NCI-H526 (cell line): ENCODE data around the gene RNASET2.
A peak's percentile ranks its signal among the peaks of the same experiment; 100 is the strongest.
"Not testable (repeated sequence)": the region's sequence is repeated elsewhere in the genome, so short reads cannot be mapped to it uniquely, and the experiment has no call there.

Experiments
- DNase-seq, 2 experiments: peaks; one replicate each; lab custom pipeline; 2025; lab: John Stamatoyannopoulos, UW

Gene RNASET2

DNA sequence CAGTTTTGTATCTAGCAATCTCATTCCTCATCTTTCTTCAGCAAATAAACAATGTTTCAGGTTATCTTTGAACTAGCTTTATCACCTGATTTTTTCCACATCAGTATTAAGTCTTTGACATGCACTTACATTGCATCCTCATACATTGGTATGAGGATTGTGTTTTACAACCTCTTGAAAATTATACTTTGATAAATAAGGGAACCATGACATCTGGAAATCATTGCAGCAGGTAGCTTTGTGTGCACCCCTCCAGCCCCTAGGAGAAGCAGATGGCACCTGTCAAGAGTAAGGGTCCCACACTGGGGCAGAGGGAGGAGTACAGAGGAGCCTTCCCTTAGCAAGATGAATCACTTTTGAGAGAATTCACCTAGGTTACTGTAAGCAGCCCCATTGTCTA lies 13.7 kb upstream of the RNASET2 start:
- DNase-seq = no peak

DNA sequence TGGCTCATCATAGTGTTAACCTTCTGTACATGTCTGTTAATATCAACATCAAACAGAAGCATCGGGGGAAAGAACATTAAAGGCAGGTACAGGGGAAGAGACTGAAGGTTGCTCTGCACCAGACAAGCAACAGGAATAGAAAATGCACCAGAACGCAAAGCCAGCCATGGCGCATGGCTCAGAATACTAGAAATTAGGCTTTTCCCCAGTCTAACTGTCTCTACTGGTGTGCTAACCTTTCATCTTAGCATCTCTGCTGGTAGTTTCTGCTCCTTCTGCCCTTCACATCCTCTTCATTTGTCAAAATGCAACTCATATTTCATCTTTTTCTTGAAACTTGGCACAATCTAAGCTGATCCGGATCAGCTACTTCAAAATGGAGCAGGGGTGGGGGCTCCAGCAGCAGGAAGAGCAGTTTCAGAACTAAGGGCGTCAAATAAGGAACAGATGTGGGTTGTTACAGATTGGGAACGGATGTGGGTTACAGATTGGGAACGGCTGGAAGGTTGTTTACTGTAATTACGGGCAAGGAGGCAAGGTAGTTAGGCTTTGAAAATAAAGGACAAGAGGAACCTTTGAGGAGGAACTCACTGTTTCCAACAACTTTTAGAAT lies 13.1 kb upstream of the RNASET2 start:
- no peak for DNase-seq

DNA sequence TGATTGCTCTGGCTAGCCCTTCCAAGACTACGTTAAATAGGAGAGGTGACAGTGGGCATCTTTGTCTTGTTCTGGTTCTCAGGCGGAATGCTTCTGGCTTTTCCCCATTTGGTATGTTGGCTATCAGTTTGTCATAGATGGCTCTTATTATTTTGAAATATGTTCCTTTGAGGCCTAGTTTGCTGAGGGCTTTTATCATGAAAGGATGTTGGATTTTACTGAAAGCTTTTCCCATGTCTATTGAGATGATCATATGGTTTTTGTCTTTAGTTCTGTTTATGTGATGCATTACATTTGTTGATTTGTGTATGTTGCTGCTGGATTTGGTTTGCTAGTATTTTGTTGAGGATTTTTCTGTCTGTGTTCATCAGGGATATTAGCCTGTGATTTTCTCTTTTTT lies 9.9 kb upstream of the RNASET2 start:
- no peak for DNase-seq

DNA sequence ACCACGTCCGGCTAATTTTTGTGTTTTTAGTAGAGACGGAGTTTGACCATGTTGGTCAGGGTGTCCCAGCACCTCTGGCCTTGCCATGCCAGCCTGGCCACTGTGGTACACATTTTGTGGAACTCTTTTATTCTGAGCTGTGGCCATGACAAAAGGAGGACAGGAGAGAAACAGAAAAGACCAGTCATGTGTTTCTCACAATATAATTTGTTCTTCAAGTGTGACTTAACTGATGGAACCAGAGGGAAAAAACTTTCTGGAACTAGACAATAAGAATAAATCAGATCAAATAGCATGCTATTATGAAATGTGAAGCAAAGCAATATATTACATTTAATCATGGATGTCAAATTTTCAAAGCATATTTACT lies 4.2 kb upstream of the RNASET2 start:
- DNase-seq = no peak

DNA sequence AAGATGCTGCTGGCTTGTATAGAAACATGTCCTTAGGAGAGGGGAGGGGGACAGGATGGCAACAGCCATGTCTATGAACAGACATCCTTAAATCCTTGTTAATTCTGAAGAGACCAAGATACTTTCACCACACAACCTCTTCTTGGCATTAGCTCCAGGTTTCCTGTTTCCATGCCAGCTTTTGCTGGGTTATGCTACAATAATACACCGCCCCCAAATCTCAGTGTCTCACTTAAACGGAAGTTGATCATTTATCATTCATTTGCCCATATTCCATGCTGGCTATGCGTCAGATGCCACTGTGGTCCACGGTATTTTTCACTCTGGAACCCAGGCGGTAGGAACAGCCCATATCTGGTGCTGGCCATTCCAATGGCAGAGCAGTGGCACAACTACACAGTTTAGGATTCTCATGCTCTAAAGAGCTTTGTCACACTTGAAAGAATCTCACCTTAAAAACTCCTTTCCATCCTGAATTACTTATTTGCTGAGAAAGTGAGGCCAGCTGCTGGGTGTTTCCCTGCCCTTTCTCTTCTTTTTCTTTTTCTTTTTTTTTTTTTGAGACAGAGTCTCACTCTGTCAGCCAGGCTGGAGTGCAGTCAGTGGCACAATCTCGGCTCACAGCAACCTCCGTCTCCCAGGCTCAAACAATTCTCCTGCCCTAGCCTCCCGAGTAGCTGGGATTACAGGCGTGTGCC lies 3.7 kb upstream of the RNASET2 start:
- DNase-seq = no peak

DNA sequence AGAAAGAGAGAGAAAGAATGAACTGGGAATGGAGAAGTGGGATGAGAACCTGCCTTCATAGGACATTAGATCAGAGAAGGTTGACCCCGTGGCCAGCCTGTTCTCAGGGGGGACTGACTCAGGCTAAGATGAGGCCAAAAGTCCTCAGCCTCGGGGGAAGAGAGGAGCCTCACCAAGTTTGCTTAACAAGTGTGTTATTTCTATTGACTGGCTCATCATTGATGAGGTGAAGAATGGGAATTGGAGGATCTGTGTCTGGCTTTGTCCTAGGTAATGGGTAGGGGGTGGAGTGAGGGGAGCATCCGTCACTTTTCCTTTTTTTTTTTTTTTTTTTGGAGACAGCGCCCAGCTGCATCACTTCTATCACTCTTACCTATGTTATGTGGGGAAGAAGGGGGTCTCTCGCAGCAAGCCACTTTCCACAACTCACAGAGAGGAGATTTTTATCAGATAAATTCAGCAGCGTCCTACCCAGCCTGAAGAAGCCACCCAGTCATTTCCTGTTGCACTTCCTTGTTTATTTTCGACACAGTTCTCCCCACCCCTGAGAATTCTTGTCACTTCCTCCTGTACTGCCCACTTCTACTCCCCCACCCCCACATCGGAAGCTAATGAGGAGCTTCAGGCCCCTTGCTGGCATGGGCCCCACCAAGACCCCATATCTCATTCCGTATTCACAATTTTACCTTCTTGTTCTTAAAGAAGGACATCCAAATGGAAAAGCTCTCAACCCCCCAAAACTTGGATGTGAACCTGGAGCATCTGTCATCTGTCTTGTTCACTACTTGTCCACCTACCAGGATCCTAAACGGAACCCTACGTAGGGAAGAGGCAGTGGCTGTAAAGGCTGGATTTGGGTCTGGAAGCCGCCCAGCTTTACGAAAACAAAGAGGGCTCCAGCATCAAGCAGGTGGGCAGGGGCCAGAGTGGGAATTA lies 2.8 kb upstream of the RNASET2 start:
- no peak for DNase-seq

DNA sequence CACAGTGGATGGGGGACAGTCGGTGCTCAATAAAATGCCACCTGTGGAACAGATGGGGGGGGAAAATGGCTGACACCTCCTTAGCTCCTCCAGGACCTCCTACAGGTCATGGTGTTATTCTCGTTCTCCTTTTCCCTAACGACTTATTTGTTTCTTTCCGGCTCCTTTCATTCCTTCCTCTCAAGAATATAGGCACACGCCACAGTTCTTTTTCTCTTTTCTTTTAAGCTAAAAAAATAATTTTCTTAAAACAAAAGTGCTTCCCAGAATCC lies 1.4 kb upstream of the RNASET2 start:
- no peak for DNase-seq

DNA sequence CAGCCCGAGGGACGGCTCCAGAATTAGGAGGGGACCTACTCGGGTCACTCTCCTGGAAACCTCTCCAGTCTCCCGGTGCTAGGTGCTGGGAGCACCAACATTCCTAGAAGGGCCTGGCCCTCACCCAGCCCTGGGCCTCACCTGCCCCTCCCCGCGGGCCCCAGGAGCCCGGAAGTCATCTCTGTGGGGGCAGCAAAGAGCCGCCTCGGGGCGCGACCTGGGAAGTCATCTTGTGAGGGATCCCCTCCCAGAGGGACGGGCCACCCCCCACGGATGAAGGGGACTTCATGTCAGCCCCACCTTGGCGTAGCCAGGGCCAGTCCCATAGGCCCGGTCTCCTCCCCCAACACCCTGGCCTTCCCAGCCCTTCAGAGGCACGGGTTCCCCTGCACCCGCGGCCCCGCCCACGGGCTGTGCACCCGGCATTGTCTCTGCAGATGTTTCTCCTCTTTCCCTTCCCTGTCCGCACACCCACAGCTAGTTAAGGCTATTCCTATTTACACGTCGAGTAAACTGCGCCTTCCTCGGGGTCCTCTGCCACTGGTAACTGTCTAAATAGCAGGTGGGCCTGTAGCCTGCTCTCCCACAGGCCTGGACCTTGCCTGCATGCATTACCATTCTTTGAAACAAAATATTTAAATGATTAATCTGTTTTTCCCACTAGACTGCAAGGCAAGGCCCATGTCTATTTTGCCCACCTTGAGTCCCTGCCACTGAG lies 896 bp upstream of the RNASET2 start:
- DNase-seq = peak; percentile 6 to 51

DNA sequence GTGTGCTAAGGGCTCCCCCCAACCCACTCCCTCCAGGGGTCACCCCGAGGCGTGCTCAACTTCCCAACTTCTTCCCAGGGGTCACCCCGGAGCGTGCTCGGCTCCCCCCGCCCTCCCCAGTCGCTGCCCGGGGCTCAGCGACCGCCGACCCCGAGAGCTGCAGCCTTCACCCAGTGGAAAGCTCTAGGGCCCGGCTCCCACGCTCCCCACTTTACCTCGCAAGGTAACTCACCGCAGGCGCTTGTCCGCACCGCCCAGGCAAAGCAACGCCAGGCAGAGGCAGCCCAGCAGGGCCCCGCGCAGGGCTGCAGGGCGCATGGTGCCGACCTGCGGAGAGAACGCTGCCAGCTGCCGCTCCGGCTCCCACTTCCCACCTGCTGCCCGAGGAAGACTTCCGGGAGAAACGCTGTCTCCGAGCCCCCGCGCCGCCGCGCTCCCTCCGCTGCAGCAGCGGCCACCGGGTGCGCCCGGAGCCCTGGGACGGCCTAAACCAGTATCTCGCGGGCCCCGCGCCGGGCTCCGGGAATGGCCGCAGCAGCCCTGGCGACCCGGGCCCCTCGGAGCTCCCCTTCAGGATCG lies 396 bp downstream of the RNASET2 start:
- peak; percentile 58 to 84 for DNase-seq

DNA sequence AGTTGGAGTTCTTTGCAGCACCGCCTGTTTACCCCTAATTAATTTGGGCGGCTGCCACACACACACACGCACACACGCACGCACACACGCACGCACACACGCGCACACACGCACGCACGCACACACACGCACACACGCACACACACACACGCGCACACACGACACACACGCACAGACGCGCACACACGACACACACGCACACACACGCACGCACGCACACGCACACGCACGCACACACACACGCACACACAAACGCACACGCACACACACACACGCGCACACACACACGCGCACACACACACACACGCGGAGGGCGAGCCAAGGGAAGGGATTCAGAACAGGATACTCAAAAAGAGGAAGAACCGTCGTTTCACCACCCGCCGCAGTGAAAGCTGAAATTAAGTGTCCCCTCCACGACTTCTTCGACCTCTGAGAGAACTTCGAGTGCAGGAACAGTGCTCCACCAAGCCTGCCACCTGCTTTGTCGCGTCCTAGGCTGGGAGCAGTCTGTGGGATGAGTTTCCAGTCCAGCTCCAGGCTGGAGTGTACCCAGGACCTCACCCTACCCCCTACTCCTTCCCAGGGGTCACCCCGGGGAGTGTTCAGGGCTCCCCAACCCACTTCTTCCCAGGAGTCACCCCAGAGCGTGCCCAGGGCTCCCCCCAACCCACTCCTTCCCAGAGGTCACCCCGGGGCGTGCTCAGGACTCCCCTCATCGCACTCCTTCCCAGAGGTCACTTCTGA lies 1.1 kb downstream of the RNASET2 start:
- peak; percentile 11 to 63 for DNase-seq

DNA sequence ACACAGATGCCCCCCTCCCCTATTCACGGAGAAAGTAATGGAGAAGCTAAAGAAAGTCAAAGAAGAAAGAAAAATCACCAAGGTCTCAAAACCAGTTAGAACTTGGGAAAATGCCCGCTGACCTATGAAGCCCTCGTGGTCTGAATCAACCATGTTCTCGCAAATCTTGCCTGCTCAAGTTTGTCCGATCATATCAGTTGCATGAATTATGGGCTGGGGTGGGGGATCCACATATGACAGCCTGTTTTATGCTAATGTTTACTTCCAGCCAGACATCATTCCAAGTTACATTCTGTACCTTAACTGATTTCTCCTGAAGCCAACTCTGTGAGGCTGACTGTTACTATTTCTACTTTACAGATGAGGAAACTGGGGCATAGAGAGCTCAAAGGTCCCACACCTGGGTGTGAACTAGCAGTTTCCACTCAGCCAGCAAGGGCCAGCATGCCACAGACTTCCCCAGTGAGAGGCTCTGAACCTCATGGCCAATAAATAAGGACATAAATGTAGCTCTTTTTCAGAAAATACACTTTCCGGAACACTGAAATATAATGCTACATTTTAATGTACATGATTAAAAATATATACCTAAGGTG lies 2.1 kb downstream of the RNASET2 start:
- no peak for DNase-seq

DNA sequence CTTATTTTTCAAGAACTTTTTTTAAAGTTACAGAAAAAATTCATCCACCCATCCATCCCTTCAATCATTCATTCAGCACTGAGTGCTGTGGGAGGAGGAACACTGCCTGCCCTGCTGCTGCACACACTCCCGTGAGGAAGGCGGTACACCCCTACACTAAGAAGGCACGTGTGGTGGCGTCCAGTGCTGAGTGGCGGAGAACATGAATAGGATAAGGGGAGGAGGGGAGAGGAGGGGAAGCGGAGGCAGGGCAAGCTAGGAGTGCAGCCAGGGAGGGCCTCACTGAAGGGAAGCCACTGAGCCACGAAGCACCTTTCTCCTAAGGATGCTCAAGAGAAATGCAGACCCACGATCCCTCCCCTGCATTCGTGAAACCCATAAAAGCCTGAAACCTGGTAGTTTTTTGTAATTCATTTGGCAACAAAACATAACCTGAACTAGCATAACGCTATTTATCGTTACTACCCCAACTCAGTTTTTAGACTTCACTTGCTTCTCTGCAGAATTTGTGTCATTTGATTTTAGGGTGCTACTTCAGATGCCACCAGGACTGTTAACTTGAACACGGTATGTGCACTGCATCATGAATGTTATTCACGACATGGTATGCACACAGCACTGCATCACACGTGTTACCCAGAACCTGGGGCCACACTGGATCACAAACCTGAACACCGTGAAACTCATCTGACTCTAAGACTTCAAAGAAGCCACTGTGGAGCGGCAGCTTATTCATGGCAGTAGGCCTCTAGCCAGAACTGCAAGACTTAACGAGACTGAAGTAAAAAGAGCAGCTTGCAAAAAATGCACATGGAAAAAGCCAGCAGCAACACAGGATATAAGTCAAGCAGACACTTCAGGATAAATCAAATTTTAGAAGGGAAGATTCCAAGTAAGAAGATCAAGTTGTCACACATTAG lies 3.5 kb downstream of the RNASET2 start:
- no peak for DNase-seq

DNA sequence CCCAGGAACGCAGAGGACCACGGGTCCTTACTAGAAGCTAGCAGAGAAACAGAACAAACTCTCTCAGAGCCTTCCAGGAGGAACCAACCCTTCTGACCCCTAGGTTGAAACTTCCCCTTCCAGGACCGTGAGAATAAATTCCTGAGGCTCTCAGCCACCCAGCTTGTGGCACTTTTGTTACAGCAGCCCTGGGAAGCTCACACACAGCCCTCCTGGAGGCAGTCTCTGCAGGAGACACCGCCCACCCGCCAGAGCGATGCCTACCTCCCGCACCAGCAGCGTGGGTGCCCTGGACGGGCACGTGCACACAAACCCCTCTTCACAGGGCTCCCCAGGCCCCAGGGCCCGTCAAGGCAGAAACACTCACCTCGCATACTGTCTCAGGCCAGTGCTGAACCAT lies 4.2 kb downstream of the RNASET2 start:
- no peak for DNase-seq

DNA sequence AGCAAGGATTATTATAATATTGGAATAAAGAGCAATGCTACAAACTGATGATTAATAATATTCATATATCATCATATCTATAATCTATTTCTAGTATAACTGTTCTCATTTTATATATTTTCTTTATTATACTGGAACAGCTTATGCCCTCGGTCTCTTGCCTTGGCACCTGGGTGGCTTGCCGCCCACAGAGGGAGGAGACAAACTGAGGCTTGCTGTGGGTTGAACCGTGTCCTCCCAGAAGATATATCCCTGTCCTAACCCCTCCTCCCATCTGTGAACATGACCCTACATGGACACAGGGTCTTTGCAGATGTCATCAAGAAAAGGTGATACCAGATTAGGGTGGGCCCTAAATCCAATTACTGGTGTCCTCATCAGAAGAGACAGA lies 4.7 kb downstream of the RNASET2 start:
- no peak for DNase-seq

DNA sequence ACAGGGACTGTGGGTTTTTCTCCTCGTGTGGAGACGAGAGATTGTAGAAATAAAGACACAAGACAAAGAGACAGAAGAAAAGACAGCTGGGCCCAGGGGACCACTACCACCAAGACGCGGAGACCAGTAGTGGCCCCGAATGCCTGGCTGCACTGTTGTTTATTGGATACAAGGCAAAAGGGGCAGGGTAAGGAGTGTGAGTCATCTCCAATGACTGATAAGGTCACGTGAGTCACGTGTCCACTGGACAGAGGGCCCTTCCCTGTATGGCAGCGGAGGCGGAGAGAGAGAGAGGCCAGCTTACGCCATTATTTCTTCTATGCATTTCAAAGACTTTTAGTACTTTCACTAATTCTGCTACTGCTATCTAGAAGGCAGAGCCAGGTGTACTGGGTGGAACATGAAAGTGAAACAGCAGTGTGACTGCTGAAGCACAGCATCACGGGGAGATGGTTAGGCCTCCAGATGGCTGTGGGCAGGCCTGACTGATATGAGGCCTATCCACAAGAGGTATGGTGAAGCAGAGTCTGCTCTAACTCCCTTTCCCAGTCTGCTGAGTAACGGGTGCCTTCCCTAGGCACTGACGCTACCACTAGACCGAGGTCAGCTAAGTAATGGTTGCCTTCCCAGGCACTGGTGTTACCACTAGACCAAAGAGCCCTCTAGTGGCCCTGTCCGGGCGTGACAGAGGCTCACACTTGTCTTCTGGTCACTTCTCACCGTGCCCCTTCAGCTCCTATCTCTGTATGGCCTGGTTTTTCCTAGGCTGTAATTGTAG lies 5.3 kb downstream of the RNASET2 start:
- peak; percentile 40 to 80 for DNase-seq

DNA sequence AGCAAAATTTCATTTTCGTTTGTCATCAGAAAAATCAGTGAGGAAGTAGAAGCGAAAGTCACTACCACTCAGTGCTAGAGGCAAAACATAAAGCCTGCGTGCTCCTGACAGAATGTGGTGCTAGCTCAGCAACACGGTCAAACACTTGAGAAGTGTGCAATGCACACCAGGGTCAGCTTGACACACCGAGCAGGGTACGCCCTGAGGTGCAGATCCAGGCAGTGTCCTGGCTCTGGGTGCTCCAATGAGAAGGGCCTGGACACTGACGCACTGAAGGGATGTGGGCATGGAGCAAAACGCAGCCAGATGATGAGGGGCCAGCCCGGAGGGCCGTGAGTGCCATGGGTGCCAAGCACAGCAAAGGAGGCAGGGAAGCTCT lies 5.9 kb downstream of the RNASET2 start:
- no peak for DNase-seq

DNA sequence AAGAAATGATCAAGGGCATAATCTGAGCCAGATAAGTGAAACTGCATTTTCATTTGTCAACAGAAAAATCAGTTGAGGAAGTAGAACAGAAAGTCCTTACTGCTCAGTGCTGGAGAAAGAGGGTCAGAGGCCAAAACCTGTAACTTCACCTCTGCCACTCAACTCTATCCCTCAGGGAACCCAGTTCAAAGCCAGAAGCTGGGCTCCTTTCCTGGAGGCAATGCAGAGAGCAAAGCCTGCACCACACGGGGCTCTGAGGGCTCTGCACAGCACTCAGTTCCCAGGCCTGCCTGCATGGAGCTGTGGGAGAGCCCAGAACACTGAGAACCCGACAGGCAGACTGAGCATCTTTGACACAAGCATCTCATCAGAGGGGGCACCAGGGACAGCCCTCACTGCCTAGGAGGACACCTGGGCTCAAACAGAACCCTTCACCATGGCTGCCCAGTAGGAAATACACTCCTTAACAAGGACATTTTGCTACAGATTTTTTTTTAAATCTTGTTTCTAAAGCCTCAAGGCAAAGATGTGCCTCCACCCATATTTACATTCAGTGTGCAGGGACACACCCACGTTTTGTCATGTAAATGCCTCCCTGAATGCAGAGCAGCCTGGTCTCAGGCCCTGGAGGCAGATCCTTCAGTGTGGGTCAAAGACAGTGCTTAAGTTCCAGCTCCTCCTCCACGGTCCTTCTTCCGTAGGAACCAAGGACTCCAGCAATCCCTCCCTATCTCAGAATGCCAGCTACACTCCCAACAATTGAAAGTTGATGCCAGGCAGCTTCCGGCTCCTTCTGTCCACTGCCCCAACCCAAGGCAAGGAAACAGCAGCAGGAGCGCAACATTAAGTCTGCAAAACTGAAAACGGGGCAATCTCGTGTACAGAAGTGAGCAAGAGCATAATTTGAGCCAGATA lies 6.6 kb downstream of the RNASET2 start:
- DNase-seq = no peak

DNA sequence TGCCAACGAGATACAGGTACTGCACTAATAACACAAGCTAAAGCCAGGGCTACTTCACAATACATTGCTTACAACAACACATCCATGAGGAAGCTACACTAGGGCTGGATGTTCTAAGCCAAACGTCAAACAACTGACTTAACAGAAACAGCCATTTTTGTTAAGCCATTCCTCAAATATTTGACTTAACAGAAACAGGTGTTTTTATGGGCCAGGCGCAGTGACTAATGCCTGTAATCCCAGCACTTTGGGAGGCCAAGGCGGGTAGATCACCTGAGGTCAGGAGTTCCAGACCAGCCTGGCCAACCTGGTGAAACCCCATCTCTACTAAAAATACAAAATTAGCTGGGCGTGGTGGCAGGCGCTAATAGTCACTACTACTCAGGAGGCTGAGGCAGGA lies 7.6 kb downstream of the RNASET2 start:
- not testable (repeated sequence) for DNase-seq
